GM12873 (cell line): ENCODE results near the gene MTHFD1L.

Experiments
- CTCF ChIP-seq: IDR thresholded peaks from 2 replicates; pipeline ENCODE4 v1.5.1; 2012; ENCODE audit warnings: low read depth, mild to moderate bottlenecking, moderate library complexity, low read length, control low read depth; ENCODE audit not compliant: insufficient read depth; ENCODE audit errors: missing control alignments

MTHFD1L gene

GRCh38 chr6:150907383-150907782 lies 41.9 kb downstream of the MTHFD1L start:
- TF ChIP-seq CTCF = no peak

- no peak for TF ChIP-seq CTCF
These were observed 43.4 kb downstream of the MTHFD1L start for GRCh38 chr6:150908901-150909300.

GRCh38 chr6:150910561-150910960 lies 45.1 kb downstream of the MTHFD1L start:
- TF ChIP-seq CTCF = no peak

- no peak for TF ChIP-seq CTCF
These were observed 48.9 kb downstream of the MTHFD1L start for GRCh38 chr6:150914372-150914771.

- TF ChIP-seq CTCF = no peak
These were observed 49.8 kb downstream of the MTHFD1L start for GRCh38 chr6:150915131-150915879.

GRCh38 chr6:150915880-150916265 lies 50.4 kb downstream of the MTHFD1L start:
- TF ChIP-seq CTCF = no peak

- TF ChIP-seq CTCF = no peak
These were observed 54.4 kb downstream of the MTHFD1L start for GRCh38 chr6:150919938-150920337.
